HT-29 (cell line): Measurements from ENCODE around the gene GOLGA8S. TPM values are rescaled to one million over a fixed set of nuclear protein-coding genes. Genes with fewer than 3 reads are reported as not detected.
"Not testable (repeated sequence)": the region's sequence is repeated elsewhere in the genome, so short reads cannot be mapped to it uniquely, and the experiment has no call there.

Experiments used
- DNase-seq: peaks from one replicate; pipeline ENCODE4 v3.0.0-alpha.2; 2015; ENCODE audit warnings: low spot score
- small RNA-seq: library from RNA; depleted of rRNA; stranded (forward); fragments of <200 nt; gene quantifications from one replicate; pipeline ENCODE3, GENCODE V24; 2014
- total RNA-seq: library from RNA; depleted of rRNA; stranded (reverse); fragments of >200 nt; shearing (Covaris generic); gene quantifications from 2 replicates; pipeline ENCODE4 v1.2.3, GENCODE V29; 2014; rRNA removed

Gene GOLGA8S
- total RNA-seq, 1 experiment from 2014 or later, result not detected

GRCh38 chr15:23398357-23398756 lies 43.8 kb downstream of the GOLGA8S start:
- DNase-seq, result not testable (repeated sequence)

- not testable (repeated sequence) for DNase-seq
Measured at GRCh38 chr15:23399207-23399606, 44.7 kb downstream of the GOLGA8S start.

GRCh38 chr15:23401627-23402026 lies 47.1 kb downstream of the GOLGA8S start:
- DNase-seq, result no peak

- DNase-seq, result no peak
Measured at GRCh38 chr15:23402140-23402539, 47.6 kb downstream of the GOLGA8S start.

- no peak for DNase-seq
Measured at GRCh38 chr15:23402544-23402943, 48.0 kb downstream of the GOLGA8S start.

GRCh38 chr15:23403550-23403949 lies 49.0 kb downstream of the GOLGA8S start:
- DNase-seq, result no peak

- DNase-seq, result no peak
Measured at GRCh38 chr15:23411841-23412240, 57.3 kb downstream of the GOLGA8S start.

- not testable (repeated sequence) for DNase-seq
Measured at GRCh38 chr15:23412881-23413600, 58.5 kb downstream of the GOLGA8S start.

Small RNA genes lying within 50 kb of the gene (small RNA-seq; reads per million reads assigned to genes)
- gene RN7SL536P, result not detected

Other genes with a start within 250 kb of the GOLGA8S start
- not detected in 2 replicates for gene GOLGA6L1, start 217.9 kb upstream of the GOLGA8S start, total RNA-seq
- gene GOLGA6L26, start 20.6 kb upstream of the GOLGA8S start, total RNA-seq, result not detected in 2 replicates
- gene GOLGA6L2, start 92.5 kb downstream of the GOLGA8S start, total RNA-seq, result not detected in 2 replicates
- gene MKRN3, start 210.9 kb downstream of the GOLGA8S start, total RNA-seq, result 0.23 and 0.53 TPM in 2 replicates